Stimulated activated CD4-positive, alpha-beta T cell treated with anti-CD3 and anti-CD28 coated beads, Interleukin-2, amount 100 ng/mL, for 48 hours (primary cell): Measurements from ENCODE around the gene CPLX1.

Experiments used
- DNase-seq, 2 donors: peaks; one replicate each; pipeline ENCODE4 v3.0.0-alpha.2; 2020

CPLX1 gene

GRCh38 chr4:854356-854755 is 28.4 kb upstream of the CPLX1 start:
- DNase-seq = no peak

GRCh38 chr4:853416-853781 is 27.5 kb upstream of the CPLX1 start:
- DNase-seq = no peak

GRCh38 chr4:851701-852430 is 25.9 kb upstream of the CPLX1 start:
- DNase-seq = no peak

- DNase-seq = no peak
These were observed 24.5 kb upstream of the CPLX1 start for GRCh38 chr4:850323-850945.

GRCh38 chr4:849478-850175 is 23.7 kb upstream of the CPLX1 start:
- DNase-seq = no peak

GRCh38 chr4:848803-849477 is 23.0 kb upstream of the CPLX1 start:
- no peak for DNase-seq

- DNase-seq = no peak
These were observed 22.4 kb upstream of the CPLX1 start for GRCh38 chr4:848307-848691.

- DNase-seq = no peak
These were observed 19.9 kb upstream of the CPLX1 start for GRCh38 chr4:845836-846251.

- no peak for DNase-seq
These were observed 19.4 kb upstream of the CPLX1 start for GRCh38 chr4:845233-845835.

GRCh38 chr4:844752-845232 is 18.9 kb upstream of the CPLX1 start:
- no peak for DNase-seq

GRCh38 chr4:839675-840443 is 13.9 kb upstream of the CPLX1 start:
- DNase-seq = no peak

- DNase-seq = no peak
These were observed 11.8 kb upstream of the CPLX1 start for GRCh38 chr4:837772-838171.

GRCh38 chr4:836750-837301 is 10.9 kb upstream of the CPLX1 start:
- DNase-seq = no peak

GRCh38 chr4:836003-836511 is 10.1 kb upstream of the CPLX1 start:
- no peak for DNase-seq

GRCh38 chr4:835148-836002 is 9.4 kb upstream of the CPLX1 start:
- no peak for DNase-seq

- DNase-seq = no peak
These were observed 8.6 kb upstream of the CPLX1 start for GRCh38 chr4:834368-835147.

GRCh38 chr4:833731-834367 is 7.9 kb upstream of the CPLX1 start:
- DNase-seq = no peak

- peak in 1 of 2 donors; percentile 16 for DNase-seq
These were observed 7.2 kb upstream of the CPLX1 start for GRCh38 chr4:833156-833555.

GRCh38 chr4:832536-832935 is 6.6 kb upstream of the CPLX1 start:
- DNase-seq = no peak
